EH (cell line): ENCODE data around the gene WDR35.
"Not testable (repeated sequence)": the region's sequence is repeated elsewhere in the genome, so short reads cannot be mapped to it uniquely, and the experiment has no call there.

Experiments used
- DNase-seq: peaks from one replicate; pipeline ENCODE4 v3.0.0-alpha.2; 2015; ENCODE audit warnings: low read depth

Gene WDR35

DNA sequence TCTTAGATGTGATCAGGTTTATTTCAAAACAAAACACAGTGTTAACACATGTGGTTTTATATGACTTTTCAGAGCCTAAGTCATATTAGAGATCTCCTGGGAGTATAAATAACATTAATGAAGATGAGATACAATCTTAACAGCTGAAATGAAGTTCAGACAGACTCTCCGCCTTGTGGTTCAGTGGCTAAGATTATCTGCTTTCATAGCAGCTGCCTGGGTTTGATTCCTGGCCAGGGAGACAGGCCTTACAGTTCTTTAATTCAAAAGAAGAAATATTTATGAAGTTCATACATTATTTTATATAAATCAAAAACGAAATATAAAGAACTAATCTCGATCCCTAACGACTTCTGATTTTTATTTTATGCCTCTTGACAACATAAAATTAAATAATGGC lies 52.9 kb downstream of the WDR35 start:
- DNase-seq, result no peak

DNA sequence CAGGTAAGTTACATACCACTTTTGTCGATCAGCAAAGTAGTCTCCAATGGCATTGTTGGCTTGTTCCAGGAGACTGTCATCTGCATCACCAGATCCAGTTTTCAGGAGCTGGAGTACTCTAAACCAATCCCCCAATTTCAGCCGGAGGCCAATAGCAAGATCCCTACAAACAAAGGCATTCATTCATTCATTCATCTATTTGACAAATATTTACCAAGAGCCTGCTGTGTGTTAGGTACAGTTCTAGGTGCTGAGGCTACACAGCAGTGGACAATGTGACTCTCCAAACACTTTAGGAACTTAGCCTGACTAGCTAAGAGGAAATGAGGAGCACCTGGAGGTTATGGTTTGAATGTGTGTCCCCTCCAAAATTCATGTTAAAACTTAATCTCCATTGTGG lies 53.7 kb downstream of the WDR35 start:
- no peak for DNase-seq

DNA sequence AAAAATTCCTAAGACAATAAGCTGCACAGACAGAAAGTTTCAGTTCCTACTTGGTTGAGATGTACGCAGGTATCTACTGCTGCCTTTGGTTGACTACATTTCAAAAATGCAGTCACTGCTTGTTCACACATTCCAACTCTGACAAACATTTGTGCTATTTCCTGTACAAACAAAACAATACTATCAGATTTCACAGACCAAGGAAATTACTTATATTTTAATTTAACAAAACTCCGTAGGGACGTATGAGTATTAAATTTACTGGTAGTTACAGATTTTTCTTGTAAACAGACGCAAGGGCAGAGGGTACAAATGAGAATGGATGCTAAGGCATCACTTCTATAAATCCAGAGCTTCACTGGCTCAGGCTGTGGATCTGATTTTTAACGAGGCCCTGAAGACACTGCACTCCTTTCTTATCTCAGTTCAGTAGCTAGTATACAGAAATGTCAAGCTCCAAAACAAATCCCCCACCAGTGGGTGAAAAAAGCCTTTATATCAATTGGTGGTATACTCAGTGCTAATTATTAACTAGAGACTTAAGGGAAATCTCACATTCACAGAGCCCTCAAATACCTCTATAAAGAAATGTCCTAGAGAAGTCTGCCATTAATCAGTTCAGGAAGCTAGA lies 56.4 kb downstream of the WDR35 start:
- DNase-seq, result peak; percentile 77

DNA sequence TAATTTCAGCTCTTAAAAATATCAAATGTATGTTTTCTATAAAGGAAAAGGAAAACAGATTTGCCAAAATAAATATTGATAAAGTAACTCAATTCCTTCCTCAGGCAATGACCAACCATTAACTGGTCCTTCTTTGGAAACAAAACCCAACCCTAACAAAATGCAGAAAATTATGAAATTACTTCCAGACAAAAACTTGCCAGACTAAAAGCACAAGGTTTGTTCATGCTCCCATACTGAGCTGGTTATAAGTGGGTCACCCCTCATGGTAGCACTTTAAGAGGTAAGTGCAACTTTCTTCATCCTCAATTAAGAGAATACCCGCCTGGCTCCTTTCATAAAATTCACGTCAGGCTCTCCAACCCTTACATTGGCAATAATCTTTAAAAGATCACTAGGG lies 57.0 kb downstream of the WDR35 start:
- DNase-seq, result no peak

DNA sequence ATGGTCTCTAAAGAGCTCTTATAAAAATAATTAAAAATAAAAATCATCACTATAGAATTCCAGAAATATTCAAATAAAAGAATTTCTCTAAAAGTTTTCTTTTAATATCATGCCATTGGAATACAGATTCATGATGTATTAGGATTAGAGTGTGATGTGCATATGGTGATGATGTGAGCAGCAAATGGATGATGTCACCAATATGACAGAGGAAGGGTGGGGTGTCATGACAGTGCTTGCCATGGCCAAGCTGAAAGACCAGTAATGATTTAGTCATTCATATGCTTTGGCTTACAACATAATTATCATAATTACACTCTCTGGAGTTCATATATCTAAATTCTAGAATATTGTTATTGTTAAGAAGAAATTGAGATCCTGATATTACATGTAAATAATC lies 60.7 kb downstream of the WDR35 start:
- DNase-seq, result no peak

DNA sequence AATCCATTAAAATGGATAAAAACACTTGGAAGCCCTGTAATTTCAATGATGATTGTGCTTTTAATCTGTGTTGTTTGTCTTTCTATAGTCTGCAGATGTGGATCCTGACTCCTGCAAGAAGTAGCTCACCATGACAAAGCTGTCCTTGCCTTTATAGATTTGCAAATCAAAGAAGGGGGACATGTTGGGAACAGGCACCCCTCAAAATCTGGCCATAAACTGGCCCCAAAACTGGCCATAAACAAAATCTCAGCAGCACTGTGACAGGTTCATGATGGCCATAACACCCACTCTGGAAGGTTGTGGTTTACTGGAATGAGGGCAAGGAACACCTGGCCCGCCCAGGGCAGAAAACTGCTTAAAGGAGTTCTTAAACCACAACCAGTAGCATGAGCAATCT lies 62.1 kb downstream of the WDR35 start:
- DNase-seq, result not testable (repeated sequence)

DNA sequence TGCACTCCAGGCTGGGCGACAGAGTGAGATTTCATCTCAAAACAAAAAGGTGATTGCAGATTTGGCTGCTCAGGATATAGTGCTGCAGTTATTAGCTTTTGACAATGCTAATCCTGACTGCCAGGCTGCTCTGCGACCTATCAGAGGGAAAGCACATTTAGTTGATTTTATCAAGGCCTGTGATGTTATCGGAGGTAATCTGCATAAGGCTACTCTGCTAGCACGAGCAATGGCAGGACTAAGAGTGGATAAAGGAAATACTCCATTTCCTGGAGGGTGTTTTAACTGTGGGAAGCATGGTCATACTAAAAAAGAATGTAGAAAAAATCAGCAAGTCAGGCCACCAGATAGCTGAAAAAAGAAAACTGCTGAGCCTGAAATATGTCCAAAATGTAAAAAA lies 65.4 kb downstream of the WDR35 start:
- not testable (repeated sequence) for DNase-seq

DNA sequence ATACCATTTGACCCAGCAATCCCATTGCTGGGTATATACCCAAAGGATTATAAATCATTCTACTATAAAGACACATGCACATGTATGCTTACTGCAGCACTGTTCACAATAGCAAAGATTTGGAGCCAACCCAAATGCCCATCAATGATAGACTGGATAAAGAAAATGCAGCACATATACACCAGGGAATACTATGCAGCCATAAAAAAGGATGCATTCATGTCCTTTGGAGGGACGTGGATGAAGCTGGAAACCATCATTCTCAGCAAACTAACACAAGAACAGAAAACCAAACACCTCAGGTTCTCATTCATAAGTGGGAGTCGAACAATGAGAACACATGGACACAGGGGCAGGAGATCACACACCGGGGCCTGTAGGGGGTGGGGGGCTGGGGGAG lies 67.7 kb downstream of the WDR35 start:
- DNase-seq, result not testable (repeated sequence)

DNA sequence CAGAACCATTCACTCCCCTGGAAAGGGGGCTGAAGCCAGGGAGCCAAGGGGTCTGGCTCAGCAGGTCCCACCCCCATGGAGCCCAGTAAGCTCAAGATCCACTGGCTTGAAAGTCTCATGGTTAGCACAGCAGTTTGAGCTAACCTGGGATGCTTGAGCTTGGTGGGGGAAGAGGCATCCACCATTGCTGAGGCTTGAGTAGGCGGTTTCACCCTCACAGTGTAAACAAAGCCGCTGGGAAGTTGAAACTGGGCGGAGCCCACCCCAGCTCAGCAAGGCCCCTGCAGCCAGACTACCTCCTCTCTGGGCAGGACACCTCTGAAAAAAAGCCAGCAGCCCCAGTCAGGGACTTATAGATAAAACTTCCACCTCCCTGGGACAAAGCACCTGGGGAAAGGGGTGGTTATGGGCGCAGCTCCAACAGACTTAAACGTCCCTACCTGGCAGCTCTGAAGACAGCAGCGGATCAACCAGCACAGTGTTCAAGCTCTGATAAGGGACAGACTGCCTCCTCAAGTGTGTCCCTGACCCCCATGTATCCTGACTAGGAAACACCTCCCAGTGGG lies 73.4 kb downstream of the WDR35 start:
- no peak for DNase-seq

DNA sequence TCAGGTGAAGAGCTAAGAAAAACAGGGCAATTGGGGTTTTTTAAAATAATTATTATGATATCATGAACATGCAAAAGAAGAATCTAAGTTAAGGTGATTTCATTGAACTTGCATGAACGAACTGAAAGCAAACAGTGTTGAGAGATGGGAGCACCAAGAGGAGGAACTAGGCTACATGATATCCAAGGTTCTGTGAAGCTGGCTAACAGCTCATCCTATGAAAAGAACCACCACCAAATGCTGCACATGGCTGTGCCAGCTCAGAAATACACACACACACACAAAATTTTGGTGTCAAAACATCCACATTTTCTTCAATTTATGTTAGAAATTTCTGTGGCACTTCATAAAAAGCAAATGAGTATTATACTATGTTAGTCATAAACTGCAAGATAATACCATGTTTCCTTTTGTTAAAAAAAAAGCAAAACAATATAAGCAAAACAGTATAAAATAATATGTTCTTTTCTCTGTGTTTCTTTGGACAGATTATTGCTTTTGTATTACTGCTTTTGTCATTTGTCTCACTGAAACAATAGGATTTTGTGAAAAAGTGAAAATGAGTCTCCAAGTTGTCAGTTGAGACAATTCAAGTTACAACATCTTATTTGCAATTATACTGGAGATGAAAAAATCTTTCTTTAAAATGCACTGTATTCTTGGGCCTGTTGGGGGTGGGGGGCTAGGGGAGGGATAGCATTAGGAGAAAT lies 75.5 kb downstream of the WDR35 start:
- no peak for DNase-seq

DNA sequence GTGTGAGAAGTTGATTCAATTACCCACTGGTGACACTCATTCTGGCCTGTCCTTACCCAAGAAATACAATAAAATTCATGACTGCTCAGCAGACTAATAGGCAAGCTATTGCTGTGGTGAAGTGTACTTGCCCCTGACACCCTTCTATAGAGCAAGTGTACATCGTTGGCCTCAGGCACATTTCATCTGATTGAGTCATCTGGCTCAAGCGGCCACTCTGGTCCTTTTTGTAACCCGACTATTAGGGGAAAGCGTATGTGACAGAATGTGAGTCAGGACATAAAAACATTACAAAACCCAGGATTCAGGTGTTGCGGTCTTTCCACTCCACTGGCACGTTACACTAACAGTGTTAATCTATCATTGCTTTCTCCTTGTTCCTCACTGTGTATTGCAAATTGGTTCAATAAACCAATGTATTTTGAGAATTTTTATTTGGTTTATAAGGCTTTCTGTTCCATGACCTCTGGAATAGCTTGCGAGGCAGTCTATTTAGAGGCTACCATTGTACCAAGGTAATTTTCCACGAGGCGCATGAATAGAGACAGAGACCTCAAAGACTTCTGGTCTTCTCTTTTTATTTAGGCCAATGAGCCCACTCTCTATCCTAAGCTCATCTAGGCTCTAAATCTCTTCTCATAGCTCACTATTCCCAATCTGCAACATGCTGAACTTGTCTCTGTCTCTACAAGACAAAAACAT lies 77.9 kb downstream of the WDR35 start:
- DNase-seq, result peak; percentile 98

DNA sequence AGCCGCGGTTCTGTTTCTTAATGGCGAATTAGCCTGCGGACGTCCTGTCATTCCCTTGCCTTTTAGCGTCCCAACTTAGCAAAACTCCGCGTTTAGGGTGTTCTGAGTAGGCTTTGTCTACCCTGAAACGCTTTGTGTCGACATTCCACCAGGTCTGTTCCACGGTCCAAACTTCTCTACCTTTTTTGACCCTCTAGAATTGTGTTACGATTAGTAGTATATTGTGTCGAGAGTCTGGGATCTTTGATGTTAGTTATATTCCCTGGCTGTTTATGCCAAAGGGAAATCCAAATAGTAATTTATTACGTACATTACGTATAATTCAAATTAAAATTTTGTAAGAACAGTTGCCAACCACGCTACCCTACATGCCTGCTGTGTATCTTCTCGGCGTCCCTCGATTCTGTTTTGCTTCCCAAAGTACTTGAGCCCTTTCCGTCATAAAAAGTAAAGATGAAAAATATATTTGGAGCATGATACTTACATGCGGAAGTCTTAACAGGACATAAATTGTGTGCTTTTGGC lies 87.6 kb downstream of the WDR35 start:
- DNase-seq, result no peak

DNA sequence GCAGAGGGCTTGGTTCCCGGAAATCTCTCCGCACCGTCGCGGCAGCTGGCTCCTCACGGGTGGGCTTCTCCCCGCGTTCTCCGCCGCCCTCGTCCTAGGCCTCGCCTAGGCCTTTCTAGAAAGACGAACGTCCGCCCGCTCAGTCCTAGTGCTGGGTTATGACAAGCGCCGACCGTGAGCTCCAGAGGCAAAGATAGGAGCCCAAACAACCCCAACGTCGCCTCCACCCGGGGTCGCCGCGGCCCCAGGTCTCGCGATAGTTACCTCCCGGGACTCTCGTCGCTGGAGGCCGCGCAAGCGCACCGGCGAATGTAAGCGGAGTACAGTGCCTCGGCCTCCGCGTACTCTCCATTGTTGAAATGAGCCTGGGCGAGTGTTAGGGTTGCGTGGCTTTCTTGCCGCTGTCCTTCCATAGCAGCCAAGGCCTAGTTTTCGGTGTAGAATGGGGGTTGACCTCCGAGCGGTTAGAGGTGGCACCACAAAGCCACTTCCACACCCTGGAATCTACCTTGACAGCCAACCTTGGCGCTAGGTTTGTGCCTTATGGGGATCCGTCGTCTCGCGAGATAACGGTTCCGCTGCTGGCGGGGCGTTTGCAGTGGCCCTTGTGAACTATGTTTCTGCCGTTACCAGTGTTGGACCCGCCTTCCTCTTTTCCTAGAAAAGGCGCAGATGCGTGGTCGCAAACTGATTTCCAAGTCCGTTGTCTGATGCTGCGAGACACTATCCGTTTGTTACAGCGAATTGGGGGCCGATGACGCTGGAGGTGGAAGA lies 88.3 kb downstream of the WDR35 start, which contains the start of gene TTC32:
TTC32 (minus strand) TSS at position 542 of the 774 bp plus-strand sequence; CDS start at position 413, 129 bp downstream.
- DNase-seq, result peak; percentile 93

DNA sequence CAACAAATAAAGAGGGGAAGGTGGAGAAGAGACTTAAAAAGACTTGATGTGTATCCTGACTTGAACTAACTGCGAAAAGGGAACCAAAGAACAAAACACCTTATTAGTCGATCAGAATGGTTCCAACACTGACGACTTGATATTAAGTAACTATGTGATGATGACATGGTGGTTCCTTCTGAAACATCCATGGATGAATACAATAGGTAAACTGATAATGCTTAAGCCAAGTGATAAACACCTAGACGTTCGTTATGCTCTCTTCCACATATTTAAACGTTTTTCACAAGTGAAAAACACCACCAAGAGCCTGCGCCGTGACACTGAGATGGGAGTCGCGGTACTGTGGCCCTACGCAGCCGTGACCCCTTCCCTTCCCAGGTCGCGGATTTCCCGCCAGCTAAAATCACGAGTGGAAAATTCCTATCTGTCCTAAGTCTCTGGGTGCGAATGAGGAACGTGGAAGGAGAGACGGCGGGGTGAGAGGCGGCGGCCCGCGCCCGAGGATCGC lies 88.9 kb downstream of the WDR35 start:
- peak; percentile 18 for DNase-seq

DNA sequence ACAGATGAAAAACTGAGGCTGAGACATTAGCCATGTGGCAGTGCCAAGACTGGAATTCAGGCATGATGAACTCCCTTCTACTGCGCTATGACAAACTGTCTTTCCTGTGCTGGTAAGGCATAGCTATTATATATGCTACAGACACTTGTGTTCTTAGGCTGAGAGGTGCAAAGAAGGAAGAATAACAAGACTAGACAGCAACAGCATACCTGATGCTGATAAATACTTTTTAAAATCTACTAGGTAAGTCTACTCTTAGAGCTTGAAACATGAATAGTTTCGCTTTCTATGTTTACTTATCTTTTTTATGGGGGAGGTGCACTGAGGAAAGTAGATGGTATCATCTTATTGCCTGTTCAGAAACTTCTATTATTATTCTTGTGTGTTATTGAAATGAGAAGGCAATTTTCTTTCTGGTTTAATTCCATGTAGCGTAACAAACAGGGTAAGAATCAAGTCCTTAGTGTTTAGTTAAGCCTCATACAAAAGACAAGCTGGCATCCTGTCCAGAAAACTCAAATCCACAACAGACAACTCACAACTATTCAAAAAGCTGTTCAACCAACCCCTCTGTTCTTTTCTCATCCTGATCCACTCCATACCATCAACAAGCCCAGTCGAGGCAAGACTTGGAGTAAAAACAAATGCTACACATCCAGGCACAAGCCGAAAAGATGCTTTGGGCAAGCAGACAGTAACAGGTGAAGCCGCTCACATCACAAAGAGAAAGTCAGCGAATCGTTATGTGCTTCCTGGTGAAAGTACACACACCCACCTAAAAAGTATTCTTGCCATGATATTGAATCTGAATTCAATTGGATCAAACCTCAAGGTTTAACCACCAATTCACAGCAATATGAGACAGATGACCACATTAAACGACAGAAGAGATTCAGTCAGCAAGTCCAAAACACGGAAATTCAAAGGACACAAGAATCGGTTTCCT lies 89.6 kb downstream of the WDR35 start:
- peak; percentile 19 for DNase-seq

DNA sequence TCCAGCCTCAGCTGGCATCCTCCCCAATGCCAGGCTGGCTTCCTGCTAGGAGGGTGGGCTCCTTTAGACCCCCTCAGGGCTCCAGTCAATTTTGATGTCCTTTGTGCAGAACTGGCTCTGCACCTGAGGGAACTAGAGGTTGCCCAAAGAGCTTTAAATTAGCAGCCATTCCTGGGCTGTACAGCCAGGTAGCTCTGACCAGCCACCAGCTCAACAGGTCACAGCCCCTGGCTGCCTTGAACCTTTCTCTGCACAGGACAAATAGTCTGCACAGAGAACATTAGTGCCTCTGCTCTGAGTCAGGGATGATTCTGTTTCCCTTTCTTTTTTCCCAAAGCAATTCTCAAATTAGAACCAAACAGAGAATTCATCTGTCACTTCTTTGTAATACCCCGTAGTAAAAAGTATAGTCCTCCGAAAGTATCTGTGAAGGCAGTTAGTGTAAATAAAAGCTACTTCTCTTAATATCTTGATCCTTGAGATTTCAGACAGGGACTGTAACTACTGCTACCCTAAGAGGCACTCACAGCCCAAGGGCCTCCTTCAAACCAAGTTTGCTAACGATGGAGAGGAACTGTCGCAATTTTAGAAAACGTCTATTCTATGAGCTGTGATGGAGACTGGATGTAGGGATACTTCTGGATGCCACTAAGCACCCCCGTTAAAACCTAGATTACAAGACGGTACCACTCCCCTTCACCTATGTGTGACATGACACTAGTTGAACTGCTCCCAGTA lies 91.1 kb downstream of the WDR35 start:
- peak; percentile 3 for DNase-seq

DNA sequence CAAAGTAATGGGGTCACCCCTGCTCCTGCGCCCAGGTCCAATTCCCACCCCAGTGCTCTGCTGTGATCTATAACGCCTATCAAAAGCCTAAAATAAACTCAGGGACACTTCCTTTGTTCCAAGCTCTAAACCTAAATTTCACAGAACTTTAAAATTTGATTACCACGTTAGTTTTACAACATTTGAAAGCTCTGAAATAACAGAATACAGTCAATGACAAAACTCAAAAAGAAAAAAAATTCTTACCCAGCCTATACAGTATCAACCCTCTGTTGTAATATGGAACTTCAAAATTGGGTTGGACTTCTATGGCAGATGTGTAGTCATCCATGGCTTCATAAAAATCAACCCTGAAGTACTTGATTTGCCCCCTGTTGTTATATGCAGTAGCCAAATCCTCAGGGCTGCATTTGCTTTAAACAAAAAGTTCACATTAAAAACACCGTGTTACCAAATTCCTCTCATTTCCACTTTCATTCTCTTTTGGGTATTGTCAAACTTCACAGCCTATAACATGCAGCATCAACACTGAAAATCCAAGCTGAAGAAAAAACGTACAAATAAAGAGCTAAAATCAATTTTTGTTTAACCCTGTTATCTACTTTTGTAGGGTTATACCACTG lies 92.2 kb downstream of the WDR35 start:
- no peak for DNase-seq

DNA sequence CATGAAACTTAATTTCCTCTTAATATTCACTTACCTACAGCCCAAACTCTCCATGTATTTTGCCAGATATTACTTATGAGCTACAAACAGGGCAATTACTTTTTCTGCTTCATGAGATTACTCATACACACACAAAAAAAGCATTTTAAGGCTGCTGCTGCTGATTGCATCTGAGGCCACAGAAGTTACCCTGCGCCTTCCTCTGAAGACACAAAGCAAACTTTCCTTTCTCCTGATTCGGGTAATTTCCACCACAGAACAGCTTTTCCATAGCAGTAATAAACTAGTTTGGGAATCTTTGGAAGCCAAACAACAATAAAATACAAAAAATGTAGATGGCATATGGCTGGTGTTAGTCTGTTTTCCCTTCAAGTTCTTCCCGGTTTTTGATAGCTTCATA lies 94.4 kb downstream of the WDR35 start:
- DNase-seq, result peak; percentile 11

DNA sequence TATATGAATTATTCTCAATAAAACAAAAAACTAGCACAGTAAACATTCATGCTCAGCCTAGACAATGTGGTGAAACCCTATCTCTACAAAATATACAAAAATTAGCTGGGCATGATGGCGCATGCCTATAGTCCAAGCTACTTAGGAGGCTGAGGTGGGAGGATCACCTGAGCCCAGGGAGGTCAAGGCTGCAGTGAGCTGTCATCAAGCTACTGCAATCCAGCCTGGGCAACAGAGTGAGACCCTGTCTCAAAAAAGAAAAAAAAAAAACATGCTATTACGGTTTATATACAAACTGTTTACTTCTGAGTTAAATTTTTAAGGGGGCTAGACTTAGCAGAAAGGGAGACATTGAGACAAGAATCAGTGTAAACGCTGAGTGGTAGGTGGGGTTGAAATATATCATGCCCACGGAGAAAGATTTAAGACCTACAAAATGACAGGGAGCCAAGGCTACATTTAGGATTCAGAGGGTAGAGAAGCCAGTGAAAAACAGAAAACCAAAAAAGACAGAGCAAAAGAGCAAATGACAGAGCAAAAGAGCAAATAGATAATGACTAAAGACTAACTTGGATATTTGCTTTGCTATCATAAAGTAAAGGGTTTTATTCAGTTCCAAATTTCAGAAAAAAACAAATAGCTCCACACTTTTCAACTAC lies 95.6 kb downstream of the WDR35 start:
- DNase-seq, result no peak
